SH-SY5Y (cell line): ENCODE results near the gene TOP2A.

Experiments
- GATA2 ChIP-seq: IDR thresholded peaks from 2 replicates; pipeline ENCODE4 v1.6.1; 2011; ENCODE audit warnings: mild to moderate bottlenecking, low read depth, low read length
- GATA3 ChIP-seq: IDR thresholded peaks from 2 replicates; pipeline ENCODE4 v1.6.1; 2011; ENCODE audit warnings: low read depth, mild to moderate bottlenecking, low read length, moderate library complexity

DNA sequence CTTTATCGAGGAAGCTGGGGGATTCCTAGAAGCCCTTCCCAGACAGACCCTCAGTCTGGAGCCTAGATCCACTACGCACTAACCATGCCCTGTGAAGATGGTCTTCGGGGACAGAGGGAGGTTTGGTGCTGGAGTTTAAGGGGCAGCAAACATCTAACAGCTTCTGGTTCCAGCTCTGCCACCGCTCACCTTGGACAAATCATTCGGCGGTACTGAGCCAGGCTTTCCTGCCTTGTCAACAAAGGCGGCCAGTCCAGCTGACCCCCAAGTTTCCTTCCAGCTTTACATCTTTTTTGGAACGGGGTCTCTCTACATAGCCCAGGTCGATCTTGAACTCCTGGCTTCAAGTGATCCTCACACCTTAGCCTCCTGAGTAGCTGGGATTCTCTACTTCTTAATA, 52.8 kb downstream of the TOP2A start:
- TF ChIP-seq GATA2 (no peak), GATA3 (no peak)
